Fibroblast of pulmonary artery (primary cell): ENCODE results near the gene THUMPD2.

Experiments
- DNase-seq: peaks from one replicate; pipeline ENCODE4 v3.0.0-alpha.2; 2010; ENCODE audit warnings: low read depth
- H3K4me3 ChIP-seq: replicated peaks from 2 replicates; pipeline ENCODE4 v1.5.1; 2011; ENCODE audit warnings: low read depth, mild to moderate bottlenecking, control low read depth, low read length, moderate library complexity
- CTCF ChIP-seq: IDR thresholded peaks from 2 replicates; pipeline ENCODE4 v1.5.1; 2011; ENCODE audit warnings: mild to moderate bottlenecking, control low read depth, low read length, inconsistent platforms; ENCODE audit errors: missing control alignments

The THUMPD2 gene

GRCh38 chr2:39735648-39736047 is 43.4 kb downstream of the THUMPD2 start:
- DNase-seq = no peak
- no peak overlapping the region for H3K4me3 ChIP-seq
- TF ChIP-seq CTCF = no peak

- H3K4me3 ChIP-seq = no peak overlapping the region
- TF ChIP-seq CTCF = no peak
- DNase-seq = no peak
Observed at GRCh38 chr2:39734445-39734844, 44.6 kb downstream of the THUMPD2 start.

GRCh38 chr2:39733070-39733674 is 45.9 kb downstream of the THUMPD2 start:
- no peak for TF ChIP-seq CTCF
- DNase-seq = no peak

GRCh38 chr2:39732482-39732881 is 46.6 kb downstream of the THUMPD2 start:
- peak; percentile 26 for DNase-seq
- H3K4me3 ChIP-seq = no peak overlapping the region
- TF ChIP-seq CTCF = no peak

More at GRCh38 chr2:39733070-39733674, 45.9 kb downstream of the THUMPD2 start:
- no peak overlapping the region for H3K4me3 ChIP-seq

- no peak for DNase-seq
- no peak for TF ChIP-seq CTCF
- no peak overlapping the region for H3K4me3 ChIP-seq
Observed at GRCh38 chr2:39731546-39731945, 47.5 kb downstream of the THUMPD2 start.

GRCh38 chr2:39730685-39731302 is 48.3 kb downstream of the THUMPD2 start:
- peak; percentile 72 for TF ChIP-seq CTCF
- H3K4me3 ChIP-seq = no peak overlapping the region
- peak; percentile 53 for DNase-seq

GRCh38 chr2:39730276-39730675 is 48.8 kb downstream of the THUMPD2 start:
- no peak for DNase-seq
- no peak overlapping the region for H3K4me3 ChIP-seq

More at GRCh38 chr2:39730276-39730675, 48.8 kb downstream of the THUMPD2 start:
- TF ChIP-seq CTCF = no peak
